ENCODE data around the gene SDSL. TPM values are rescaled to one million over a fixed set of nuclear protein-coding genes. Genes with fewer than 3 reads are reported as not detected.

The SDSL gene
- total RNA-seq, 1 experiment from 2014 or later: 0.46 TPM

GRCh38 chr12:113440336-113440735, 18.2 kb downstream of the SDSL start:
- Histone ChIP-seq H3K4me2 (ENCODE audit: insufficient read depth, insufficient read length, low read length) (no peak overlapping the region), H3K23me2 (ENCODE audit: insufficient read length, low read depth, low read length, poor library complexity, severe bottlenecking) (no peaks in the 10 kb centered on the region), H3K9me3 (ENCODE audit: control insufficient read depth, low read depth, low read length) (no peaks in the 10 kb centered on the region), H2BK12ac (ENCODE audit: insufficient read length, low read depth, low read length) (no peak overlapping the region), H3K4ac (ENCODE audit: low read depth, low read length) (no peak overlapping the region), H3K79me1 (ENCODE audit: insufficient read depth, low read depth, low read length, poor library complexity, severe bottlenecking) (no peaks in the 10 kb centered on the region), H4K8ac (replicated peaks; ENCODE audit: insufficient read length, low read depth, low read length) (no peak overlapping the region), H3K56ac (ENCODE audit: insufficient read length, low read depth, low read length) (no peak overlapping the region), H2BK20ac (ENCODE audit: low read depth, low read length, poor library complexity, severe bottlenecking) (no peak overlapping the region), H2AFZ (ENCODE audit: low read length) (no peak overlapping the region), H3T11ph (ENCODE audit: low read length) (no peak overlapping the region), H3K18ac (ENCODE audit: insufficient read length, low read depth, low read length) (no peak overlapping the region), H3K27me3 (ENCODE audit: insufficient read depth, low read length) (no peaks in the 10 kb centered on the region), H2BK5ac (ENCODE audit: insufficient read length, low read length) (no peak overlapping the region), H4K91ac (ENCODE audit: insufficient read length, low read depth, low read length) (no peak overlapping the region), H3K4me1 (ENCODE audit: insufficient read depth, low read length) (no peaks in the 10 kb centered on the region), H2BK120ac (ENCODE audit: low read depth, low read length, poor library complexity, severe bottlenecking) (no peak overlapping the region), H3K23ac (ENCODE audit: insufficient read length, low read depth, low read length) (no peak overlapping the region), H4K5ac (ENCODE audit: insufficient read length, low read depth, low read length) (no peak overlapping the region), H2AK5ac (ENCODE audit: insufficient read length, low read length) (no peak overlapping the region), H4K20me1 (ENCODE audit: control insufficient read depth, insufficient read depth, insufficient read length) (no peaks in the 10 kb centered on the region), H3K27ac (ENCODE audit: insufficient read length, low read depth, low read length) (no peak overlapping the region), H3K14ac (ENCODE audit: insufficient read depth, low read length) (no peak overlapping the region), H3K79me2 (ENCODE audit: insufficient read depth, low read length) (no peaks in the 10 kb centered on the region), H2BK15ac (ENCODE audit: low read depth, low read length) (no peak overlapping the region), H3K9ac (ENCODE audit: extremely low read depth, insufficient read length, low read length) (no peak overlapping the region)
- no peak for TF ChIP-seq CTCF (conservative IDR thresholded peaks at IDR 0.05)
- no peak for DNase-seq
- no peaks in the 10 kb centered on the region for H3K36me3 Mint-ChIP-seq (ENCODE audit: insufficient read depth in 1 of 3, low read depth in 3 of 3)
- H3K4me1 Mint-ChIP-seq: peaks cover 3 to 6% of the 10 kb centered on the region in 2 experiments; a peak in 2 of 4 replicates
- H3K9me3 Mint-ChIP-seq: no peaks in the 10 kb centered on the region
- H3K4me3 Mint-ChIP-seq: no peak overlapping the region
- H3K27ac Mint-ChIP-seq: no peak overlapping the region
- no CpG with 5 or more reads among the region's 7 CpGs for WGBS (ENCODE audit: extremely low coverage, insufficient read length, low lambda C conversion rate)
- peaks cover 19% of the 10 kb centered on the region for H3K27me3 Mint-ChIP-seq (ENCODE audit: low read depth)
